ENCODE results near the gene RASSF5.
A peak's percentile ranks its signal among the peaks of the same experiment; 100 is the strongest.
"Not testable (repeated sequence)": the region's sequence is repeated elsewhere in the genome, so short reads cannot be mapped to it uniquely, and the experiment has no call there.

The RASSF5 gene

DNA sequence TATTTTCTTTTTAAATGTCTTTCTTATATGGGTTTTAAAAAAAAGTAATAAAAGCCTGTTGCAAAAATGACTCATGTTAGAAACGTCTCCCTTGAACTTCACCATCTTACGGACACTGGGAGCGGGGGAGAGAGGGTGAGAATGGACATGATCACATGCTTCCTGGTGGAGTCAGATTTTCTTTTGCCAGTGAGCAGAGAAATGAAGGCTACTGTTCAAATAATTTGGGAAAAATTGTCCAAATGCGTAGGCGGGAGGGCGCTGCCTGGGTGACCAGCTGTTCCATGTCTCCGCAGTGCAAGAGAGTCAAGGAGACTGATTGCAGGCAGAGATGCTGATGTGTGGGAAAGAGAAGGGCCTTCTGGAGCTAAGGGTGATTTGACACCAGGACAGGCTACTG is 81.9 kb downstream of the RASSF5 start:
- DNase-seq: peak; percentile 83

GRCh38 chr1:206590025-206590758 is 82.9 kb downstream of the RASSF5 start:
- peak; percentile 43 for DNase-seq

DNA sequence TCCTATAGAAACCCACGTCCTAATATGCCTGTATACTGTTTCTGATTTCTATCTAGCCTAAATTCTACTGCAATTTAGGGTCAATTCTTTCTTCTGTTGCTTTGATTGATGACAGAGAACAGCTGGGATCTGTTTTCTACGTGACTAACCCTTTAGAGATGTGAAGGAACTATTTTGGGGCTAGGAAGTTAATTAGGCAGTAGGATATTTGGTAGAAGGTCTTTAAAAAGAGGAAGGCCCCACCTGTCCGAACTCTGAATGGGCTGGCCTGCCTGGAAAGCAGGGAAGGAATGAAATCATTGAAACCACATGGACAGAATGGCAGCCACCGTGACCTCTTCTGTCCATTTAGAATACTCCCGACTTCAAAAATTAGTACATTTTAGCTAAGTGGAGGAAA is 83.9 kb downstream of the RASSF5 start:
- no peak for DNase-seq

DNA sequence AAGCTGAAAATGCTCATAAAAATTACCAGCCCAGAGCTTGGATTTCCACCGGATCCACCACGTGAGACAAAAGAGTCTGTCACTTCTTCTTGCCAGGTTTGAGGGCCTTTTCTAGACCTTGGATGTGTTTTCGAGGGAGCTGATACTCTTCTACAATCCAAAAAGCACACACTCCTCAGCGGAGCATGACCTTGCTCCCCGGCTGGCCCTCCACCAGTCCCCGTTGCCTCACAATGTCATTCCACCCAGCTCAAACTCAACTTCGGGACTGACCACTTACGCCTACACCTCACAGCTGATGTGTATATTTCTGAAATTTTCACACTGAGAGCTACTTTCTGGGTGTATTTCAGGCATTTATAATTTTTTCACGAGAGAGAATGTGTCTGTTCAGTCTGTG is 84.4 kb downstream of the RASSF5 start:
- DNase-seq: no peak

DNA sequence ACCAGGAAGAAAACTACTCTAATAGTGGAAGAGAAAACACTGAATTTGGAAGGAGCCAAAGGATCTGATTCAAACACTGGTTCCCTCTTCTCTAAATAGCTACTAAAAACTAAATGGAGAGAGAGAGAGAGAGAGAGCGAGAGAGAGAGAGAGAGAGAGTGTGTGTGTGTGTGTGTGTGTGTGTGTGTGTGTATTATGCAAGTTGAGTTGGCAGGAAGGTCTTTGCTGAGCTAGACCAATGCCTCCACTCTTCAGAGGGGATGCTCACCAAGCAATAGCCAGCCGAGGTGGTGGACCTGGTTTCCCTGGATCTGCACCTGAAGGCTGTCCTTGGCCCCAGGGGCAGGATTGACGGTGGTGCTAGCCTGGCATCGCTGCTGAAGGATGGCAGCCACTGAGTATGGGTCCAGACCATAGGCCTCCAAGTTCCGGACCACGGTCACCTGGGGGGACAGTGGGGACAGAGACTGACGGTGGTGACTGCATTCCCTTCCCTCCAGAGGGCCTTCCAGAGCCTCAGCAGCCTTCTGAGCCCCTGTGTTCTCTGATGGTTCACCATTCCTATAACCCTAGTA is 86.1 kb downstream of the RASSF5 start:
- DNase-seq: no peak

DNA sequence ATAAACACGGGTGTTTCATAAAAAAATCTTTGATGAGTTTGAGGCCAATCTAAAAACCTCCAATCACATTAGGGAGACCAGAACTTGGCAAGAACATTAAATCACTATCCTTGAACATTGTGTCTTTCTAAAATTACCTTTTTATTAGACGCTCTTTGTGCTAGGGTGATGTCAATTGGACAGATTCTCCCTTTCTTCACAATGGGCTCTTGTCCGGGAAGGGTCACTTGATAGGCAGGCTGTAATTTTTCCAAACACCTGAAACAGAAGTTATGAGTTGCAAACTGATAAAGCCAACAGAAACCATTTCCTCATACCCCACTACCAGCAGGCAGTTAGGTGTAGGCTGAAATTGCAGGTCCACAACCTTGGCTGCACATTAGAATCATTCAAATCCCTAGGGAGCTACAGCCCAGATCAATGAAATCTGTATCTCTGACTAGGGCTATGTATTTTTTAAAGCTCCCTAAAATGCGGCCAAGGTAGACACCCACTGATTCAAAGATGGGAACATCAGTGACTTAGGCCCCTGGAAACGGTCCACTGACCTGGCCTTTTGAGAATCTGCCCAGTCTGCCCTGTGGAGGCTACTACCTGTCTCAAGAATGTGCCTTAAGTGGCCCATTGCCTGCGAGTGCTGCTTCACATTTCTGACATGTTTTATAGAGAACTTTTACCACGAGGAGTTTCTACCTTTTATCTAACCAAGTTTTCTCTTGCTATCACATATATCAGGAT is 88.4 kb downstream of the RASSF5 start:
- DNase-seq: no peak

- no peak for DNase-seq
These were observed 89.0 kb downstream of the RASSF5 start for GRCh38 chr1:206596319-206596666.

DNA sequence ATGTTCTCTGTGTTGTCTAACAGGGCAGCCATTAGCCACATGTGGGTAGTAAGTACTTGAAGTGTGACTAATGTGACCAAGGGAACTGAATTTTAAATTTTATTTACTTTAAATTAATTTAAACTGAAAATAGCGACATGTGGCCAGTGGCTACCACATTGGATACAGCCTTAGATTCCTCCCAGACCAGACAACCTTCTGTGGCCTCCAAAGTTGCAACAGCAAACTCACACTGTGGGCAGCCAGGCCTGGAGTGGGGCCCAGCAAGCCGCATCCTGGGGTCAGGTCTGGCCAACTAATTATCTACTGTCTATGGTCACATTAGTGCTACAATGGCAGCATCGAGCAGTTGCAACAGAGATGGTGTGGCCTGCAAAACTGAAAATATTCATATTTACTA is 93.2 kb downstream of the RASSF5 start:
- no peak for DNase-seq

- DNase-seq: no peak
These were observed 97.5 kb downstream of the RASSF5 start for GRCh38 chr1:206604861-206605260.

- DNase-seq: peak; percentile 13
These were observed 99.5 kb downstream of the RASSF5 start for GRCh38 chr1:206606867-206607266.

DNA sequence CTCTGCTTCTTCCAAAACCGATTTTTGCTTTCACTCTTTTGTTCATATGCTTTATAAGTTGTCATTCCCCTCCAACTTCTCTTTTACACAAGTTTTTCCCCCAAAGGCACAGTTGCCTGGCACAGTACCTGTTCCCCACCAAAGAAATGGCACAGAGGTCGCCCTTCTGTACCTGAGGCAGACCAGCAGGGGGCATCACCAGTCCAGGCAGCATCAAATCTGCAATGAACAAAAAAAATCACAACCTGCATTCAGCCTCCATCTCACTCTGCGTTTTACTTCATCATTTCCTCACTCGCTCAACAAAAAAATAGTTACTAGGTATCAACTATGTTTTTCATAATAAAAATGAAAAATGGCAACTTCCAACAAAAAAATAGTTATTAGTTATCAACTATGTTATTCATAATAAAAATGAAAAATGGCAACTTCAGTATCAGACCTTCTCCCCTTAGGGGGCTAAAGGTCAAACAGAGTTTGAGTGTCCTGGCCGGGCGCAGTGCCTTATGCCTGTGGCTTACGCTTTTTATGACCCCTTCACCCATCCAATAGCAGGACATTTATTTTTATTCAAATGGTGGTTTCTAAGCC is 100.9 kb downstream of the RASSF5 start:
- DNase-seq: peak; percentile 17

DNA sequence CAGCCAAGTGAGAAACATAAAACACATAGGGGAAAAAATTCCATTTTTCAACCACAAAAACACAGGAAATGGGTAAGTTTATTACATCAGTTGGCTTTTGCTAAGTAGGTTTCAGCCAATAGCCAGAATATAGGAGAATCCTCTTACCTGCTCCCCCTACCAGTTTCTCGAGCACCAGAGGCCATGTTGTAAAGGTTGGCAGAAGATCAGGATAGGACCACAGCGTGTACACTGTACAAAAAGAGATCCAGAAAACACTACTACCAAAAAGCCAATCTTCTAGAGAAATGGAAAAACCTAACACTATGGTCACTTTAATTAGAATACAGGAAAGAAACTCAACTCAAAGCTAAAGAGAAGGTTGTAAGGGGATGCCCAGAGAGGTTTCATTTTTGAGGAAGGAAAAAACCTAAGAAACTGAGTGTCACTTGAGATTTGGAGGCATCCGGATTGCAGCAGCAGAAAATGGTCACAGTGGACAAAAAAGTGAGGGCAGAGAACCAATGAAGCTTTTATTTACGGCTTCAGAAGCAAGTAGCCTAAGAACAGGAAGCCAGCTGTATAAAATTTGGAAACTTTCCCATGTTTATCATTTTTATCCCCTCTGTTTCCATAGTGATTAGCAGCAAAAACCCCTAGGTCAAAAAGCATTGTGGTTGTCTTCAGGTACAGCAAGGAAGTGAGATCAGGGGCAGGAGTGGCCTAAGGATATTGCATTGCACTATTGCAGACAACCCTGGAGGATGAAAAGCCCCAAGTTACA is 102.1 kb downstream of the RASSF5 start:
- DNase-seq: no peak

- DNase-seq: peak; percentile 94
These were observed 105.0 kb downstream of the RASSF5 start, which contains the start of gene EIF2D for GRCh38 chr1:206612129-206612876. EIF2D (minus strand) TSS chr1:206612465; CDS start chr1:206612342, 123 bp downstream.

DNA sequence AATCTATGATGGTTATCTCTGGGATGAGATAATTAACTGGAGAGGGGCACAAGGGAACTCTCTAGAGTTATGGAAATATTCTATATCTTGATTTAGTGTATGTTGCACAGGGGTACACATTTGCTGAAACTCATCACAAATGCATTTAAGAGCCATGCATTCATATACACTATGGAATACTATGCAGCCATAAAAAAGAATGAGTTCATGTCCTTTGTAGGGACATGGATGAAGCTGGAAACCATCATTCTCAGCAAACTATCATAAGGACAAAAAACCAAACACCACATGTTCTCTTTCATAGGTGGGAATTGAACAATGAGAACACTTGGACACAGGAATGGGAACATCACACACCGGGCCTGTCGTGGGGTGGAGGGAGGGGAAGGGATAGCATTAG is 119.1 kb downstream of the RASSF5 start:
- DNase-seq: not testable (repeated sequence)

- no peak for DNase-seq
These were observed 121.6 kb downstream of the RASSF5 start for GRCh38 chr1:206628916-206629315.

GRCh38 chr1:206631085-206631509 is 123.8 kb downstream of the RASSF5 start:
- DNase-seq: peak; percentile 93

DNA sequence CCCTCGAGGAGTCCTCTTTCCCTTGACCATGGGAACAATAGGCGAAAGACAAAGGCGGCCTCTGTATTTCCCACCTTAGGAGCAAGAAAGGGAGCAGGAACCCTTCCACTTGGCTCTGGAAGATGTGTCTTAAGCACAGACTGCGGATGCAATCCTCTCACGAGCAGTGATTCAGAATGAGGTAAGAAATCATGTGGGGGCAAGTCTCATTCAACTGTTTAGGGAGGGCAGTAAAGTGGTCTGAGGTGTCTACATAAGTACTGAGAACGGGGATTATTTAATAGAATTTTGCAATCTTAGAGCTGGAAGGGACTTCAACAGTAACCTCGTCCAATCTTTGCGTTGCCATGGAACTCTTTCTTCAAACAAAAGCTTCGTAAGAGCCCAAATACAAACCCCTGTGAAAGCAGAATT is 126.4 kb downstream of the RASSF5 start:
- peak; percentile 50 for DNase-seq

GRCh38 chr1:206634365-206635079 is 127.2 kb downstream of the RASSF5 start:
- DNase-seq: peak; percentile 89

DNA sequence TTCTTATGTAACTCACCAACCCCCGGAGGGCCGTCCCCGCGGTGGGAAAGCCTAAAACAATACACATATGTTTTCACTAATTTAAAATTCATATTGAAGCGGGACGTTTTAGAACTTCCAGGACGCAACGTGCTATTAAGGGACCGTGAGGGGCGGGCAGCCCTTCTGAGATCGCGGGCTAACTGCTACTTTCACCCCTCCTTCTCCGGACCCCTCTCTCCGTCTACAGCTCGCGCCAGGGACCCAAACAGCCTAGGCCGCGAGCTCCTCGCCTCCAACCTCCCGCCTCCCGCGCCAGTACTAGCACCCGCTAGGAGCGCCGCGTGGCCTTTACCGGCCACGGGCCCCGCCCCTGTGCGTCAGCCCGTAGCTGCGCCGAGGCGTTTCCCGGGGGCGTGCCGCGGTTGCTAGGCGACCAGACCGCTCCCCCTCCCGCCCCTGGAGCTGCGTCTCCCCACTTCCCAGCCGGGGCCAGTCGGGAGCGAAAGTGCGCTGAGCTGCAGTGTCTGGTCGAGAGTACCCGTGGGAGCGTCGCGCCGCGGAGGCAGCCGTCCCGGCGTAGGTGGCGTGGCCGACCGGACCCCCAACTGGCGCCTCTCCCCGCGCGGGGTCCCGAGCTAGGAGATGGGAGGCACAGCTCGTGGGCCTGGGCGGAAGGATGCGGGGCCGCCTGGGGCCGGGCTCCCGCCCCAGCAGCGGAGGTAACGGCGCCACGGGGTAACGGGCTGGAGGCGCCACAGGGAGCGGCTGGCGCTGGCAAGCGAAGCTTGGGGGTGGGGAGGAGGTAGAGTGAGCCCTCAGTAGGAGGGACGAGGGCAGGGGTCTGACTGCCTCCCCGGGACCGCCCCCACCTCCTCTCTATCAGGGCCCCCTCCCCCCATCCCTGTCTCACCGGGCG is 128.0 kb downstream of the RASSF5 start, which contains the start of gene DYRK3:
Gene DYRK3 (plus strand): TSS at position 457 of the 898 bp plus-strand sequence. CDS start 168 bp downstream, at position 625.
- DNase-seq: peak; percentile 94

GRCh38 chr1:206635978-206636345 is 128.6 kb downstream of the RASSF5 start:
- no peak for DNase-seq
